ENCODE measurements around the gene RPP25L.
A peak's percentile ranks its signal among the peaks of the same experiment; 100 is the strongest.

Gene RPP25L

DNA sequence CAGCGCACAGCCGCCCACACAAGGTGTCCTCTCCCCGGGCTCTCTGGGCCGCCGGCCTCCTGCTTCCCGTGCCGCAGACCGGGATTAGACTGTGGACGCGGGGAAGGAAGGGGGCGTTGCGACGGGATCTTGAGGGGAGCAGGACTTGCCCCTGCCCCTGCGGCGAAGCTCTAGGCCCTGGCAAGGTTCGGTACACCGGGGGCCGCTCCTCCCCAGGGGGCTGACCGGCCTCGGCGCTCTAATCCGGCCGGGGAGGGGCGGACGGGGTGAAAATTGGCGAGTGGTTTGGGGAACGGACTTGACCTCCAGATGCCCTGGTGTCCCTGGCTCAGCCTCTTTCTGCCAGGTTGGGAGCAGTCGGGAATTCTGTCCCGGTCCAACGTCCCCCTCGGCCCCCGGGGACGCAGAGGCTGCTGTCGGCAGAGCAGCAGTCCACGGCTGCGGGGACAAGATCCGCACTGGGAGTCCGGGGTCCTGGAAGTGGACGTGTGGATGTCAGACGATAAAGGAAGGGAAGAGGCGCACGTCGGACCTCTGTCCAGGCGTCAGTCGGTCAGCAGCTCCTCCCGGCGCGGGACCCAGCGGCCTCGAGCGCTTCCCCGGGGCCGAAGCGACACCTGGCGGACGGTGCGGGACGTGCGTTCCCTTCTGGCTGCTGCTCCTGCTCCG, 20.5 kb downstream of the RPP25L start:
- peaks cover 24 to 27% of the 10 kb centered on the region in 2 donors for H3K4me1 Mint-ChIP-seq (ENCODE audit: low read depth in 2 of 2)
- DNase-seq = peak; percentile 75 to 78 (median 76)
- H3K27ac Mint-ChIP-seq = no peak overlapping the region
- peak overlapping the region; percentile 76 to 83 for H3K4me3 Mint-ChIP-seq
- no peaks in the 10 kb centered on the region for H3K9me3 Mint-ChIP-seq
- H3K36me3 Mint-ChIP-seq (ENCODE audit: insufficient read depth) = no peaks in the 10 kb centered on the region
- ATAC-seq (replicated peaks) = peak; percentile 82
- peaks cover 75 to 91% of the 10 kb centered on the region in 2 donors for H3K27me3 Mint-ChIP-seq

- Mint-ChIP-seq H3K27ac (no peak overlapping the region), H3K4me1 (ENCODE audit: low read depth in 2 of 2) (peaks cover 24 to 27% of the 10 kb centered on the region in 2 donors), H3K4me3 (peak overlapping the region; percentile 76 to 83), H3K36me3 (ENCODE audit: insufficient read depth) (no peaks in the 10 kb centered on the region), H3K9me3 (no peaks in the 10 kb centered on the region), H3K27me3 (peaks cover 80 to 92% of the 10 kb centered on the region in 2 donors)
- ATAC-seq (replicated peaks) (no peak), DNase-seq (no peak)
Measured at GRCh38 chr9:34590381-34591247, 21.3 kb downstream of the RPP25L start.

DNA sequence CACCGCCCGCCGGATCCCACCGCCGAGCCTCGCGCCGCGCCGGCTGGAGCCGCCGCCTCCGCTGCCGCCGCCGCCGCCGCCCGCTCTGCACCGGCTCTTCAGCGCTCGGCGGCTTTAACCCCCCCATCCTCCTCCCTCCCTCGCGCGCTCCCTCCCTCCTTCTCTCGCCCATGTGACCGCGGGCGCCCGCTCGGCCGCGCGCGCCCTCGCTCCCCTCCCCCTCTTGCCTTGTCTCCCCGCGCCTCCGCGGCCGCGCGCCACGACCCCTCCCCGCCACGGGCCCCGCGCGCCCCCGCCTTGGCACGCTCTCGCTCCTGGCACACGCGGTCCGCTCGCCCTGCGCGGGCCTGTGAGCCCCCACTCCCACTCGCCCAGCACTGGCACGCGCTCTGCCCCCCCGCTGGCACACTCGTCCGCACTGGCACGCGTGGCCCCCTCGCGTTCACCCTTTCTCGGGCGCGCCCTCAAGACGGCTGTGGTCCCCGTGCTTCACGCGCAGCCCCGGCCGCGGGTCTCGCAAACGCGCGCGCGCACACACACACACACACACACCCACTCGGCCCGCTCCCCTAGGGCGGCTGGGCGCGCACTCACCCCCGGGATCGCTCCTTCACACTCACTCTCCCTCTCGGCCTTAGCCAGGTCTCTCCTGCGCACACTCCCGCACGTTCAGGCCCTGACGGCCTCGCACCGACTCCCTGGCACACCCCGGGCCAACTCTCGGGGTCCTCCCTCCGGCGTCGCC, 22.1 kb downstream of the RPP25L start, which contains the start of gene CNTFR:
CNTFR (minus strand) TSS at position 89 of the 745 bp plus-strand sequence. CDS start 20,743 bp downstream, outside the sequence.
- DNase-seq (no peak), ATAC-seq (replicated peaks) (peak; percentile 31)
- Mint-ChIP-seq H3K4me1 (ENCODE audit: low read depth in 2 of 2) (peaks cover 24 to 27% of the 10 kb centered on the region in 2 donors), H3K36me3 (ENCODE audit: insufficient read depth) (no peaks in the 10 kb centered on the region), H3K4me3 (peak within 1 kb of the TSS; percentile 76 to 83), H3K27me3 (peaks cover 86 to 97% of the 10 kb centered on the region in 2 donors), H3K27ac (no peak within 1 kb of the TSS), H3K9me3 (no peaks in the 10 kb centered on the region)

GRCh38 chr9:34588671-34589635, 22.9 kb downstream of the RPP25L start:
- peaks cover 88 to 97% of the 10 kb centered on the region in 2 donors for H3K27me3 Mint-ChIP-seq
- ATAC-seq (replicated peaks) (no peak), DNase-seq (no peak)
- no peak overlapping the region for H3K27ac Mint-ChIP-seq
- peaks cover 24 to 27% of the 10 kb centered on the region in 2 donors for H3K4me1 Mint-ChIP-seq (ENCODE audit: low read depth in 2 of 2)
- no peaks in the 10 kb centered on the region for H3K9me3 Mint-ChIP-seq
- H3K36me3 Mint-ChIP-seq (ENCODE audit: insufficient read depth) = no peaks in the 10 kb centered on the region
- peak overlapping the region; percentile 40 to 74 for H3K4me3 Mint-ChIP-seq

GRCh38 chr9:34587271-34587670, 24.6 kb downstream of the RPP25L start:
- H3K9me3 Mint-ChIP-seq = no peaks in the 10 kb centered on the region
- peaks cover 22 to 24% of the 10 kb centered on the region in 2 donors for H3K4me1 Mint-ChIP-seq (ENCODE audit: low read depth in 2 of 2)
- no peaks in the 10 kb centered on the region for H3K36me3 Mint-ChIP-seq (ENCODE audit: insufficient read depth)
- no peak overlapping the region for H3K27ac Mint-ChIP-seq
- peaks cover 87 to 94% of the 10 kb centered on the region in 2 donors for H3K27me3 Mint-ChIP-seq
- ATAC-seq (replicated peaks) (no peak), DNase-seq (no peak)
- H3K4me3 Mint-ChIP-seq = no peak overlapping the region

DNA sequence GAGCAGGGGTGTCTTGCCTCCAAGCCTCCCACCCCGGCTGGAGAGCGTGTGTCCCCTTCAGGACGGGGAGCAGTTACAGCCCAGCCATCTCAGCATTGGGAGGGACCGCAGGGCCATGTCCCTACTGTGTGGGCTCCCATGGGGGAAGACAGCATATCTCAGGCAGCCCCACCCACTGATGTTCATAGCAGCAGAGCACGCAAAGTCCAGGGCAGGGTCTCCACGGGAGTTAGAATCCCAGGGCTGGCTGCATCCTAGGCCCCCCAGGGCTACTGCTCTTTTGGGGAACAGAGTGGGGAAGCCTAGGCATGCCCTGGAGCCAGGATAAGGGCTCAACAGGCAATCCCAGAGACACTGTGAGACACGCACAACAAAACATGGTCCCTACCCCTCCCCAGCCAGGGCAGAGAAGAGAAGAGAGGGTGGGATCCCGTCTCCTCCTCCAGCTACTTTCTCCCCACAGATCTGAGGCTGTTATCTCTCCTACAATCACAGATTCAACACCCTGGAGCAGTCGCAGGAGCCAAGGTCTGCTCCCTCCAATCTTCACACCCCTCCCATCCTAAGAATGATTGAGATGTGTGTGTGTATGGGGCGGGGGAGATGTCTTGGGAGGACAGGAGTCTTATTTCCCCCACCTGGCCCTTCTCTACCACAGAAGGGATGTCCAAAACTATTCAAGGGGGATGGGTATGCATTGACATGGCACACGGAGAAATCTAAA, 25.8 kb downstream of the RPP25L start:
- H3K27me3 Mint-ChIP-seq = peaks cover 88 to 94% of the 10 kb centered on the region in 2 donors
- H3K4me3 Mint-ChIP-seq = no peak overlapping the region
- no peak overlapping the region for H3K27ac Mint-ChIP-seq
- DNase-seq (no peak), ATAC-seq (replicated peaks) (no peak)
- H3K9me3 Mint-ChIP-seq = no peaks in the 10 kb centered on the region
- H3K4me1 Mint-ChIP-seq (ENCODE audit: low read depth in 2 of 2) = peaks cover 16 to 18% of the 10 kb centered on the region in 2 donors
- H3K36me3 Mint-ChIP-seq (ENCODE audit: insufficient read depth) = no peaks in the 10 kb centered on the region

- H3K36me3 Mint-ChIP-seq (ENCODE audit: insufficient read depth) = no peaks in the 10 kb centered on the region
- H3K9me3 Mint-ChIP-seq = no peaks in the 10 kb centered on the region
- no peak overlapping the region for H3K27ac Mint-ChIP-seq
- no peak overlapping the region for H3K4me3 Mint-ChIP-seq
- DNase-seq (no peak), ATAC-seq (replicated peaks) (no peak)
- H3K27me3 Mint-ChIP-seq = peaks cover 89 to 94% of the 10 kb centered on the region in 2 donors
- peaks cover 9 to 11% of the 10 kb centered on the region in 2 donors for H3K4me1 Mint-ChIP-seq (ENCODE audit: low read depth in 2 of 2)
Measured at GRCh38 chr9:34584970-34585369, 26.9 kb downstream of the RPP25L start.

DNA sequence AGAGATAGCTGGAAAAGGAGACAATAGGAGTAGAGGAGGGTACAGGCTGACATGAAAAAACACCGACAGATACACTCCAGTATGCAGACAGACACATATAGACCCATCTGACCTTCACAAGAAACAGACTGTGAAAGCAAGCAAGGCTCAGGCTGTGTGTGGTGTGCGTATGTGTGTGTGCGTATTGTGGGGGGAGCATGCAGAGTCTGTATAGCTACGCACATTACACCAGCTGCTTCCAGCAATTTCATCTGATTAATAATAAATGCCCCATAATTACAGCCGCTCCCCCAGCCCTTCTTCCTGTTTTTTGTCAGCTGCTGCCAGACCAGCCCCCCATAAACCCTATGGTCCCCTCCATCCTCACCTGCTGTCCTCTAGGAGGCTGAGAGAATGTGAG, 29.1 kb downstream of the RPP25L start:
- ATAC-seq (replicated peaks) (no peak), DNase-seq (no peak)
- Mint-ChIP-seq H3K27me3 (peaks cover 90 to 92% of the 10 kb centered on the region in 2 donors), H3K9me3 (no peaks in the 10 kb centered on the region), H3K4me1 (ENCODE audit: low read depth in 2 of 2) (peaks cover 0 to 3% of the 10 kb centered on the region in 2 donors), H3K36me3 (ENCODE audit: insufficient read depth) (no peaks in the 10 kb centered on the region), H3K4me3 (no peak overlapping the region), H3K27ac (no peak overlapping the region)

- Mint-ChIP-seq H3K4me1 (ENCODE audit: low read depth in 2 of 2) (peaks cover 6 to 9% of the 10 kb centered on the region in 2 donors), H3K27me3 (peaks cover 88 to 92% of the 10 kb centered on the region in 2 donors), H3K9me3 (no peaks in the 10 kb centered on the region), H3K36me3 (ENCODE audit: insufficient read depth) (peaks cover 3% of the 10 kb centered on the region), H3K4me3 (no peak overlapping the region), H3K27ac (no peak overlapping the region)
- no peak for DNase-seq
- no peak for ATAC-seq (replicated peaks)
Measured at GRCh38 chr9:34581318-34581717, 30.6 kb downstream of the RPP25L start.

DNA sequence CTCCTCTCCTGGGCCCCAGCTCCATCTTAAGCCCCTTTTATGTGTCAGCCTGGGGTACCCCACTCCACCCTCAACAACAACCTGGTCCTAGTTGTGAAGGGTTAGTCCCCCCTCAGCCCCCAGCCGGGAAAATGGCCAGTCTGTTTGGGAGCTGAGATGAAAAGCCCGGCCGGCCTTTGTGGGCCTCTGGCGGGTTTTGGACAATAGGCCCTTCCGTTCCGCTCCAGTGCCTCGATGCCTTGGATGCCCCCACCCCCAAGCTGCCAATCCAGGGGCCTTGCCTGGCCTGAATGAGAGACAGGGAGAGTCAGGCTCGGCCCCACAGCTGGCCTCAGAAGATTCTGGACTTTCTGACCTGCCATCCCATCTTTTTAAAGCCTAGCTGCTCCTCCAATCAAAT, 31.5 kb downstream of the RPP25L start:
- ATAC-seq (replicated peaks) (no peak), DNase-seq (no peak)
- H3K4me1 Mint-ChIP-seq (ENCODE audit: low read depth in 2 of 2) = peaks cover 6 to 9% of the 10 kb centered on the region in 2 donors
- H3K36me3 Mint-ChIP-seq (ENCODE audit: insufficient read depth) = peaks cover 3% of the 10 kb centered on the region
- no peak overlapping the region for H3K4me3 Mint-ChIP-seq
- H3K27me3 Mint-ChIP-seq = peaks cover 86 to 92% of the 10 kb centered on the region in 2 donors
- no peak overlapping the region for H3K27ac Mint-ChIP-seq
- H3K9me3 Mint-ChIP-seq = no peaks in the 10 kb centered on the region

- Mint-ChIP-seq H3K27ac (no peak overlapping the region), H3K9me3 (no peaks in the 10 kb centered on the region), H3K36me3 (ENCODE audit: insufficient read depth) (peaks cover 3% of the 10 kb centered on the region), H3K27me3 (peaks cover 86 to 92% of the 10 kb centered on the region in 2 donors), H3K4me3 (no peak overlapping the region), H3K4me1 (ENCODE audit: low read depth in 2 of 2) (peaks cover 6 to 9% of the 10 kb centered on the region in 2 donors)
- DNase-seq (no peak), ATAC-seq (replicated peaks) (no peak)
Measured at GRCh38 chr9:34579808-34580163, 32.1 kb downstream of the RPP25L start.

Measured in effector memory CD8-positive, alpha-beta T cell (primary cell).